HepG2 (cell line): ENCODE results near the gene ARHGAP26. TPM values are rescaled to one million over a fixed set of nuclear protein-coding genes. Genes with fewer than 3 reads are reported as not detected.

Source experiments
- ATF1 ChIP-seq: IDR thresholded peaks from 2 replicates; pipeline ENCODE4 v1.6.1; 2016; ENCODE audit warnings: mild to moderate bottlenecking, control low read depth
- CSRNP2 ChIP-seq: sonication (generic); formaldehyde crosslinking; conservative IDR thresholded peaks from 2 replicates; pipeline ENCODE4 v1.8.0; 2022; ENCODE audit warnings: low read depth, missing genetic modification reagents
- EP300 ChIP-seq, 3 experiments: sonication (generic) in 1 of 3; formaldehyde crosslinking in 1 of 3; IDR thresholded peaks; 2 replicates each; pipeline versions ENCODE4 v1.5.1 to v1.6.1; 2011 to 2020; ENCODE audit warnings: low read depth in 2 of 3, low read length in 2 of 3, borderline replicate concordance in 1 of 3, improper control_type of control experiment in 1 of 3, mild to moderate bottlenecking in 1 of 3, missing genetic modification reagents in 1 of 3, moderate library complexity in 1 of 3
- HNF1A ChIP-seq, 2 experiments: sonication (generic) in 1 of 2; formaldehyde crosslinking in 1 of 2; IDR thresholded peaks; 2 replicates each; pipeline versions ENCODE4 v1.4.0 to v1.6.1; 2016 to 2020; ENCODE audit warnings: borderline replicate concordance in 1 of 2, low read depth in 1 of 2, mild to moderate bottlenecking in 1 of 2, missing genetic modification reagents in 1 of 2
- LCORL ChIP-seq, 2 experiments: fragments of 450-650 bp in 1 of 2; sonication (generic) in 1 of 2; formaldehyde crosslinking in 1 of 2; IDR thresholded peaks; 2 replicates each; pipeline versions ENCODE4 v1.5.0 to v1.6.1; 2017 to 2020; ENCODE audit warnings: antibody characterized with exemption in 1 of 2, missing genetic modification reagents in 1 of 2
- POGZ ChIP-seq: sonication (generic); formaldehyde crosslinking; IDR thresholded peaks from 2 replicates; pipeline ENCODE4 v1.4.0; 2020; ENCODE audit warnings: mild to moderate bottlenecking, missing genetic modification reagents
- RARA ChIP-seq: IDR thresholded peaks from 2 replicates; pipeline ENCODE4 v1.6.1; 2016; ENCODE audit warnings: missing genetic modification reagents, missing compliant biosample characterization
- SIN3A ChIP-seq: IDR thresholded peaks from 2 replicates; pipeline ENCODE4 v1.6.1; 2011; ENCODE audit warnings: low read depth, mild to moderate bottlenecking, control low read depth, low read length, borderline replicate concordance
- ZNF264 ChIP-seq: sonication (generic); formaldehyde crosslinking; IDR thresholded peaks from 2 replicates; pipeline ENCODE4 v1.4.0; 2020; ENCODE audit warnings: missing genetic modification reagents
- polyA plus RNA-seq, 8 experiments: library from polyadenylated mRNA; depleted of rRNA in 3 of 8; stranded (reverse) in 7 of 8; unstranded in 1 of 8; fragments of >200 nt; fragmentation: Illumina TruSeq in 4 of 8; extraction: Trizol in 4 of 8; gene quantifications; 2 replicates each; pipeline versions ENCODE4 v1.2.1 to v1.2.3, GENCODE V29; 2011 to 2016; ENCODE audit warnings: low read depth in 4 of 8, missing spikeins in 1 of 8, mixed read lengths in 1 of 8; ENCODE audit not compliant: insufficient read depth in 1 of 8
- total RNA-seq, 5 experiments: library from RNA; depleted of rRNA; stranded (reverse); fragments of >200 nt; fragmentation: Illumina TruSeq; extraction: Trizol; gene quantifications; 2 replicates each; pipeline ENCODE4 v1.2.3, GENCODE V29; 2016; ENCODE audit warnings: low read depth in 1 of 5
- TF ChIP-seq, protein P1 (sequence below), 2 experiments: fragments of 450-650 bp in 1 of 2; sonication (generic) in 1 of 2; formaldehyde crosslinking in 1 of 2; IDR thresholded peaks; 2 replicates each; pipeline versions ENCODE4 v1.6.1 to v1.8.0; 2016 to 2022; ENCODE audit warnings: antibody characterized with exemption in 1 of 2, mild to moderate bottlenecking in 1 of 2, missing genetic modification reagents in 1 of 2
- TF ChIP-seq, protein P2 (sequence below): sonication (generic); formaldehyde crosslinking; IDR thresholded peaks from 2 replicates; pipeline ENCODE4 v1.4.0; 2020; ENCODE audit warnings: mild to moderate bottlenecking, missing genetic modification reagents

The ARHGAP26 gene
- total and polyA plus RNA-seq, 2 of the 13 experiments (the other 11 are each of a cell fraction or from before 2014, with no cell fraction given) = 9.6 to 18.2 TPM

DNA sequence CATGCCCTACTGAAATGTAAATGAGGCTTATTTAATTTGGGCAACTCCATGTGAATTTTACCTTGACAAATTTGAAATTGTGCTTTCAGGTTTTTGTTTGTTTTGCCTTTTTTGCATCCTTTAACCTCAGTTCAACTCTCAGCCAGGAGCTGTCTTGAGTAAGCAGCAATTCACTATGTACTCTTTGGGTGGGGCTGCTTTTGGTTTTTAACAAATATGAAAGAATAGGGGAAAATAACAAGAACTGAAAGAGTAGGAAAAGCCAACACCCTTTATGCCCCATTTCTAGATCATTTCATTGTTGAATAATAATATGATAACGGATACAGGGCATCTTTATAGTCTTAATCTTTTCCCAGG lies 192.0 kb downstream of the ARHGAP26 start (continued):
- TF ChIP-seq, protein P1, sequence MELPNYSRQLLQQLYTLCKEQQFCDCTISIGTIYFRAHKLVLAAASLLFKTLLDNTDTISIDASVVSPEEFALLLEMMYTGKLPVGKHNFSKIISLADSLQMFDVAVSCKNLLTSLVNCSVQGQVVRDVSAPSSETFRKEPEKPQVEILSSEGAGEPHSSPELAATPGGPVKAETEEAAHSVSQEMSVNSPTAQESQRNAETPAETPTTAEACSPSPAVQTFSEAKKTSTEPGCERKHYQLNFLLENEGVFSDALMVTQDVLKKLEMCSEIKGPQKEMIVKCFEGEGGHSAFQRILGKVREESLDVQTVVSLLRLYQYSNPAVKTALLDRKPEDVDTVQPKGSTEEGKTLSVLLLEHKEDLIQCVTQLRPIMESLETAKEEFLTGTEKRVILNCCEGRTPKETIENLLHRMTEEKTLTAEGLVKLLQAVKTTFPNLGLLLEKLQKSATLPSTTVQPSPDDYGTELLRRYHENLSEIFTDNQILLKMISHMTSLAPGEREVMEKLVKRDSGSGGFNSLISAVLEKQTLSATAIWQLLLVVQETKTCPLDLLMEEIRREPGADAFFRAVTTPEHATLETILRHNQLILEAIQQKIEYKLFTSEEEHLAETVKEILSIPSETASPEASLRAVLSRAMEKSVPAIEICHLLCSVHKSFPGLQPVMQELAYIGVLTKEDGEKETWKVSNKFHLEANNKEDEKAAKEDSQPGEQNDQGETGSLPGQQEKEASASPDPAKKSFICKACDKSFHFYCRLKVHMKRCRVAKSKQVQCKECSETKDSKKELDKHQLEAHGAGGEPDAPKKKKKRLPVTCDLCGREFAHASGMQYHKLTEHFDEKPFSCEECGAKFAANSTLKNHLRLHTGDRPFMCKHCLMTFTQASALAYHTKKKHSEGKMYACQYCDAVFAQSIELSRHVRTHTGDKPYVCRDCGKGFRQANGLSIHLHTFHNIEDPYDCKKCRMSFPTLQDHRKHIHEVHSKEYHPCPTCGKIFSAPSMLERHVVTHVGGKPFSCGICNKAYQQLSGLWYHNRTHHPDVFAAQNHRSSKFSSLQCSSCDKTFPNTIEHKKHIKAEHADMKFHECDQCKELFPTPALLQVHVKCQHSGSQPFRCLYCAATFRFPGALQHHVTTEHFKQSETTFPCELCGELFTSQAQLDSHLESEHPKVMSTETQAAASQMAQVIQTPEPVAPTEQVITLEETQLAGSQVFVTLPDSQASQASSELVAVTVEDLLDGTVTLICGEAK (IDR thresholded peaks at IDR 0.05) = no peak
- TF ChIP-seq, protein P1 (CRISPR knock-in tag; IDR thresholded peaks at IDR 0.05) = no peak
- TF ChIP-seq EP300 (IDR thresholded peaks at IDR 0.05; ENCODE audit: low read depth in 2 of 2, low read length in 2 of 2) (peak in 1 of 2 experiments; percentile 6; a peak in 1 of 4 replicates), EP300 (CRISPR knock-in tag; IDR thresholded peaks at IDR 0.05; ENCODE audit: borderline replicate concordance) (no peak), CSRNP2 (no peak), HNF1A (IDR thresholded peaks at IDR 0.05; ENCODE audit: low read depth) (0 out of 2 replicates have a peak, but pooled peaks have one; percentile 7), HNF1A (CRISPR knock-in tag; IDR thresholded peaks at IDR 0.05; ENCODE audit: borderline replicate concordance) (no peak), RARA (no peak), LCORL (IDR thresholded peaks at IDR 0.05) (no peak), LCORL (CRISPR knock-in tag; IDR thresholded peaks at IDR 0.05) (peak; percentile 39; the same call in 1 of the 2 replicates), POGZ (CRISPR knock-in tag) (no peak), ZNF264 (CRISPR knock-in tag) (0 out of 2 replicates have a peak, but pooled peaks have one; percentile 17), ATF1 (CRISPR knock-in tag) (no peak), SIN3A (no peak)
- TF ChIP-seq, protein P2, sequence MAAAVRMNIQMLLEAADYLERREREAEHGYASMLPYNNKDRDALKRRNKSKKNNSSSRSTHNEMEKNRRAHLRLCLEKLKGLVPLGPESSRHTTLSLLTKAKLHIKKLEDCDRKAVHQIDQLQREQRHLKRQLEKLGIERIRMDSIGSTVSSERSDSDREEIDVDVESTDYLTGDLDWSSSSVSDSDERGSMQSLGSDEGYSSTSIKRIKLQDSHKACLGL (CRISPR knock-in tag) = no peak
